Adipose tissue (tissue), 3 donors: ENCODE measurements around the gene VSX2. TPM values are rescaled to one million over a fixed set of nuclear protein-coding genes. Genes with fewer than 3 reads are reported as not detected.

ENCODE experiments used
- H3K27ac ChIP-seq: one replicate; pipeline ENCODE4 v1.5.1; 2013; ENCODE audit warnings: low read depth, low read length
- WGBS, 3 donors: extraction: QIAGEN DNeasy Blood & Tissue Kit; methylation state at CpG; one replicate each; pipeline ENCODE4 v1.1.7; 2013; 5-methylcytosine and 5-hydroxymethylcytosine counted together
- polyA plus RNA-seq, 3 donors: library from polyadenylated mRNA; stranded (reverse); fragments of 200-250 nt; gene quantifications; one replicate each; pipeline ENCODE4 v1.2.3, GENCODE V29; 2013
- donor health status: healthy with polysubstance abuse.
- donor health status: Bipolar disorder and iron deficiency.
- donor health status: healthy.

Gene VSX2
- polyA plus RNA-seq, 3 donors = not detected

DNA sequence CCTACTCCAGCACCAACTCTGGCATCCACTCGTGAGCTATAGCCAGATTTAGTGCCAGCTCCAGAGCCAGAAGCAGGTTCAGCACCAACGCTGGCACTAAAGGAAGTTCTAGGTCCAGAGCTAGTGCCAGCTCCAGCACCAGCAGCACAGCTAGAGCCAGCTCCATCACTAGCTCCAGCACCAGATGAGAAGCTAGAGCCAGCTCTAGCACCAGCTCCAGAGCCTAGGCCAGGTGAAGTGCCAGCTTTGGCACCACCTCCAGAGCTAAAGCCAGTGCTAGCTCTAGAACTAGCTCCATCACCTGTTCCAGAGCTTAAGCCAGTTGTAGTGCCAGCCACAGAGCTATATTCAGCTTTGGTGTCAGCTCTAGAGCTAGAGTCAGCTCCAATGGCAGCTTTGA lies 38.8 kb downstream of the VSX2 start:
- no peak overlapping the region for H3K27ac ChIP-seq
- 86 to 93% (median 86%) methylated on average over 2 of the region's 2 CpGs for WGBS, 3 donors

DNA sequence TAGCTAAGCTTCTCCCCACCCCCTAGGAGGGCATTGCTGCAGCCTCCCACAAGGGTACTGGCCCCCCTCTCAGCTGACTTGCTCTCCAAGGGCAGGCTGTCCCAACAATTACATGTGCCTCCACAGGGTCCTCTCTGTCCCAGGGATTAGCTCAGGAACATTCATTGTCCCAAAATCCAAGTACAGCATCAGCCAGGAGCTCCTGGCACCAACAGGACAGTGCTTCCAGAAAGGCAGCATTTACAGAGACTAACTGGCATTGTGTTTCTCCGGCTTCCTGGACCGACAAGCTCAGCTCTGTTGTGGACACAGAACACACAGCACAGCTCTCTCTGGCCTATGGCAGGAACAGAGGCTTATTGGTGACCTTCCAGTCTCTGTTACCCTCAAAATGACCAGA lies 41.8 kb downstream of the VSX2 start:
- no peak overlapping the region for H3K27ac ChIP-seq
- WGBS, 3 donors = 99 to 100% (median 100%) methylated on average over 2 of the region's 2 CpGs

DNA sequence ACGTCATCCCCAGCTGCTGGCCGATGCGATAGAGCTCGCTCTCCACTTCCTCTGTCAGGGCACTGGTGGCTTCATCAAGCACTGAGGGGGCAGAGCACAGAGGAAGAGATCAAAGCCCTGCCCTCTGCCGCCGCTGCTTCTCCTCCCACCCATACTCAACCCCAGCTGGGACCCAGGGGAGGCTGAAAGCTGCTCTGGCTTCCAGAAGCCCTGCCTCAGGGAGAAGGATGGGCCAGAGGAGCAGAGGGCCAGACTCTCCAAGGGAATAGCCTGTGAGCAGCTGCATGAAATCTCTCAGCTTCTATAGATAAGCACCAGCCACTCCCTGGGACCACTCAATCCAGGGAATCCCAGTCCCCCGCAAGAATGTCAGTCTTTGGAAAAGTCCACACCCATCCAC lies 47.5 kb downstream of the VSX2 start:
- WGBS, 3 donors = 88 to 94% (median 91%) methylated on average over 7 of the region's 7 CpGs

DNA sequence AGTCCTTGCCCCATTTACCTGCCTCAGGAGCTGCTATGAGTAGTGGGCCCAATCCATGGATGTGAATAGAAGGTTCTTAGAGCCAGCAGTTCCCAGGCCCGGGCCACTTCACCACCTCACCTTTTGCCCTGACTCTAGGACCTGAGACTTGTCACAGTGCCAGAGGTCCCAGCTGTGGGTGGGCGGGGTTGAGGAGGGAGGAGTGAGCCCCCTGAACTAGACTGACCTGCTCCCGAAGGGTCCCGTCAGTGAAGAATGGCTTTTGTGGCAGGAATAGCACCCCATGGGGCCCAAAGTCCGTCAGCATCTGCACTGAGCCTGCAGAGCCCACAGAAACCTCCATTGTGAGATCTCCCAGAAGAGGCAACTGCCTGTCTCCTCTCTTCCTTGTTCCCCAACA lies 50.6 kb downstream of the VSX2 start:
- 81 to 87% (median 82%) methylated on average over 4 to 5 of the region's 5 CpGs for WGBS, 3 donors
- no peak overlapping the region for H3K27ac ChIP-seq

More for the DNA sequence above, 47.5 kb downstream of the VSX2 start:
- H3K27ac ChIP-seq = no peak overlapping the region

DNA sequence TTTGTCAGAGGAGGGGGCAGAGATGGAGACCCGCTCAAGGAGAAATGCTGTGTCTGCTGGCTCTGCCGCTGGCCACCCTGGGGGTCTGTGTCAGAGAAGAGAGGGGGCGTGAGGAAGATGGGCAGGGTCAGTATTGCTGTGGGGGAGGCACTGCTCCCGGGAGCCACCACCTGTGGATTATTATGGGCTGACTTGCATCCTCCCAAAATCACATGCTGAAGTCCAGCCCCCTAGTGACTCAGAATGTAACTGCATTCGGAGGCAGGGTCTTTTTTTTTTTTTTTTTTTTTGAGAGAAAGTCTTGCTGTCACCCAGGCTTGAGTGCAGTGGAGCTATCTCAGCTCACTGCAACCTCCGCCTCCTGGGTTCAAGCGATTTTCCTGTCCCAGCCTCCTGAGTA lies 51.2 kb downstream of the VSX2 start:
- WGBS, 3 donors = 70 to 83% (median 74%) methylated on average over 7 of the region's 7 CpGs

DNA sequence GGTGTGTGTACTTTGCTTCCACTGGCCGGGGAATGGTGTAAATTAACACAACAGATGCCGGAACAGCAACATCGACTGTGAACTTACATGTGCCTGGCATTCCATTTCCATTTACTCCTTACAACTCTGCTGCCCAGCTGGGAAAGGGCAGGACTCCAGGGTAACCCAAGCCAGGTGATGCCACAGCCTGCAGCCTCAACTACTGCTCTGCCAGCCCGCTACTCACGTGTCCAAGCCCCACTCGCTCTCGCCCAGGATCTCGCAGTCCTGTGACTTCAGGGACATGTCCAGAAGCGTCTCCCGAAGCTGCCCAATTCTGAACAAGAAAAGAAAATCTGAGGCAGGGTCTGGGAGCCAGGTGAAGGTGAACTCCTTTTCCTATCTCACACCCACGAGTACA lies 52.8 kb downstream of the VSX2 start:
- WGBS, 3 donors = 85 to 88% (median 87%) methylated on average over 11 of the region's 11 CpGs
- H3K27ac ChIP-seq = no peak overlapping the region

More for the DNA sequence above, 51.2 kb downstream of the VSX2 start:
- H3K27ac ChIP-seq = no peak overlapping the region

DNA sequence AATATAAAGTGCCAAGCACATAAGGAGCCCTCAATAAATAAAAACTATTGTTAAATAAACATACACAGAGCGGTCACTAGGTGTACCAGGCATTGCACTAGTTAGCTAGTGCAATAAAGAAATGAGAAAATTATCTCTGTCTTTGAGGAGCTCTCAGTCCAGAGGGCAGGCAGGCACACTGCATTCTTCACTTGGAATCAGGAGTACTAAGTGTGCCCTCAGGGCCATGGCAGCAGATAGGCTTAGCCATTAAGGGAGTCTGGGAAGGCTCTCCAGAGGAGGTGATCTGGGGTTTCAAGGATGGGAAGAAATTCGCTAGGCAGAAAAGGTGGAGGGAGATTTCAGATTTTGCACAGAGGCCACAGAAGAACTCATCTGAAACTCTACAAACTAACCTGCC lies 54.4 kb downstream of the VSX2 start:
- H3K27ac ChIP-seq = no peak overlapping the region
- WGBS, 3 donors = 97 to 98% (median 98%) methylated on average over 2 of the region's 2 CpGs

DNA sequence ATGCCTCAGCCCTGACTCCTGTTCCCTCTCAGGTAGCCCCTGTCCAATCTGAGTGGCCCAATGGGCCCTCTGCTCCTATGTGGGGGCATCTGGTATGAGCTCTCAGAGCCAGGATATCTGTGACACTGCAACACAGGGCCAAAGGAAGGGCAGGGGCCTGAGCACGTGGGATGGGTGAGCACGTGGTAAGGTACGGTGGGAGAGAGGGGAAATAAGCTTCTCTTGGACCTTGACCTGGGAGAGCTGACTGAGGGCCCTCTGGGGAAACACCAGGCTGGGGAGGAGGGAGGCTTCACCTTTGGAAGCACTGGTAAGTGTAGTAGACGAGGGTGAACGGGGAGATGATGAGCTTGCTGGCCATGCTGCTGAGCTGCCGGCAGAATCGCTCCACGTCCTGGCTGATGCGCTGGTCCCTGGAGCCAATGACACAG lies 56.8 kb downstream of the VSX2 start:
- 77 to 93% (median 91%) methylated on average over 9 of the region's 9 CpGs for WGBS, 3 donors
- H3K27ac ChIP-seq = no peak overlapping the region

DNA sequence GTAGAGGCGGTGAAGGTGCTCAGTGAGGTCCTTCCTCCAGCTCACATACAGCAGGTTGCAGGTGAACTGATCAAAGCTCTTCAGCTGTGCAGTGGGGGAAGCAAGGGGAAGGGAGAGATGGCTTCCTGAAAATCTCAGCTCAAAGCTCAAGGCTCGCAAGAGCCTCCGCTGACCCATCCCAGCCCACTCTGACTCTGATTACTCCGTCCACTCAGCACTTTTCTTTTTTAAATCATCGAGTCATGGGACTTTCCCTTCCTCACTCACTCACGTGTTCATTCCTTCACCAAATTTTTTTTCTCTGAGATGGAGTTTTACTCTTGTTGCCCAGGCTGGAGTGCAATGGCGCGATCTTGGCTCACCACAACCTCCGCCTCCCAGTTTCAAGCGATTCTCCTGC lies 58.7 kb downstream of the VSX2 start:
- H3K27ac ChIP-seq = no peak overlapping the region
- 89 to 92% (median 91%) methylated on average over 10 of the region's 10 CpGs for WGBS, 3 donors

DNA sequence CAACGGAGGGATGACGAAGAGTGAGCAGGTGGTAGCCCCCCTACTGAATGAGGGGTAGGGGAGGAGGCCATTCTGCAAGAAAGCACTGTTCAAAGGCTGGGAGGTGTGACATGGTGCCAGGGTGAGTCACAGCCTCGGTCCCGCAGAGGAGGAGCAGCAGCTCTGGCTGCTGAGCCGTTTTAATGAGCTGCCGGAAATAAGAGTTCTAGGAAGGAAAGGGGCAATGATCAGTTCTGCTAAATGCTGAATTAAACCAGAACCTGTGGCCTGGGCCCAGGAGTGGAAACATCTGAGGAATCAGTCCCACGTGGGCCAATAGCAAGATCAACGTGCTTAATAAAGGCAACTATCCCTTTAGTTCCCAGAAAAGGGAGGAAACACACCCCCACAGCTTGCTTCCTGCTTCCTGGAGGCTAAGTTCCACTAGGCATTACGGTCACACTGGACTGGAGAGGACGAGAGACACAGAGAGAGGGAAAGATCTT lies 59.9 kb downstream of the VSX2 start:
- WGBS, 3 donors = 42 to 62% (median 43%) methylated on average over 10 of the region's 10 CpGs
- no peak overlapping the region for H3K27ac ChIP-seq

DNA sequence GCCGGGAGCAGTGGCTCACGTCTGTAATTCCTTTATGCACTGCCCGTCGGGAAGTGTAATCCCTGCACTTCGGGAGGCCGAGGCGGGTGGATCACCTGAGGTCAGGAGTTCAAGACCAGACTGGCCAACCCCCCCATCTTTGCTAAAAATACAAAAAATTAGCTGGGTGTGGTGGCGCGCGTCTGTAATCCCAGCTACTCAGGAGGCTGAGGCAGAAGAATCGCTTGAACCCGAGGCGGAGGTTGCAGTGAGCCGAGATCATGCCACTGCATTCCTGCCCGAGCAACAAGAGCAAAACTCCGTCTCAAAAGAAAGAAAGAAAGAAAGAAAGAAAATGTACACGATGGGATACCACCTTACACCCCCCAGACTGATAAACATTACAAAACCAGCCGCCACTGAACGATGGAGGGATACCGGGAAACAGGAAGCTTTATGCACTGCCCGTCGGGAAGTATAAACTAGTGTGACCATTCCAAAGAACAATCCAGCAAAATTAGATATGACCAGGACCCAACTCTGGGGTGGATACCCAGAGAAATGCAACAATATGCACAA lies 62.4 kb downstream of the VSX2 start:
- WGBS, 3 donors = 12 to 29% (median 24%) methylated on average over 21 to 22 of the region's 22 CpGs
- no peak overlapping the region for H3K27ac ChIP-seq

DNA sequence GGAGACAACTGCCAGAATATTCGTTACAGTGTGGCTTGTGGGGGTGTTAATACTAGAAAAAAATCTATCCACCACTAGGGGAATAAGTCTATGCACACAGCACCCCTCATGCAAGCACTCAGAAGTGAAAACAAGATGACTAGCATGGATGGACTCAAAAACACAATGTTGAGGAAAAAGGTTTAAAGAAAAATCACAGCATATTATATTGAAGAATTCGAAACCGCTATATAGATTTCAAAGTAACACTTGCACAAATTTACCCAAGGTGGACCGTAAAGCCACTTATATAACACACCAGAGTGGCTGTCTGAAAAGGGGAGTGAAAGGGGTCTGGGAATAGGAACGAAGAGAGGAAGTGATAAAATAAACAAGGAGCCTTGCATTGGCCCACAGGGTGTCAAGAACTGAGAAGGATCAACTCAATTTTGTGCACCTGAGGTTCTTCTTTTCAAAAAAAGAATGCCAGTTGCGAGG lies 62.9 kb downstream of the VSX2 start:
- H3K27ac ChIP-seq = no peak overlapping the region
- 0 to 1% (median 0%) methylated on average over 6 of the region's 6 CpGs for WGBS, 3 donors

DNA sequence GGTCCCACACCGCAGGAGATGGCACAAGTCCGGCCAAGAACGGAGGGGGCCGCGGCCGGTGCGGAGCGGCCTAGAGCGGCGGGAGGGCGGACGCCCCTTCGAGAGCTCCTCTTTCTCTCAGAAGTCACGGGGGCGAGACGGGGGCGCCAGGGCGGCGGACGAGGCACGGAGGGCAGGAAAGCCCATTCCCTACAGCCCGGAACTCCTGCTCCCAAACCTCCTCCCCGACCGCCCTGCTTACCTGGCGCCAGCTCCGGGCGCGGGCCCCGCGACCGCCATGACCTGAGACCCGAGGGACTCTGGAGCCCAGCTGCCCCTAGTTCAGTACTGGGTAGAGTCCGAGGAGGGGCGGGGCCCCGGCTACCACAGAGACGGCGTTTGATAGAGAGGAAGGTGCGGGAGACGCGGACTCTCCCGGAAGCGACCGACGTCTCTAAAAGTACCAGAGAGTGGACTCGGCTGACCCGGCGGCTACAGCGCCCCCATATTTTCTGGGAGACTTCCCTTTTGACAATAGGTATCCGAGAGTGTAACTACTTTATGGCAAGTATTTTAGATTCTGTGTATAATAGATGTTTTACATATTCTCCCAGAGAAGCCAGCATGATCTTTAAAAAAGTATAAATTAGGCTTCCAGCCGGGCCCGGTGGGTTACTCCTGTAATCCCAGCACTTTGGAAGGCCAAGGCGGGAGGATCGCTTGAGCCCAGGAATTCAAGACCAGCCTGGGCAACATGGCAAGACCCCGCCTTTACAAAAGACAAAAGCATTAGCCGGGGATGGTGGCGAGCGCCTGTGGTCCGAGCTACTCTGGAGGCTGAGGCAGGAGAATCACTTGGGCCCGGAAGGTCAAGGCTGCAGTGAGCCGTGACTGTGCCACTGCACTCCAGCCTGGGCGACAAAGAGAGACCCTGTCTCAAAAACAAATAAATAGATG lies 63.7 kb downstream of the VSX2 start, which contains the start of gene ABCD4:
TSS of gene ABCD4 (minus strand) at position 301 of the 936 bp plus-strand sequence. CDS start at position 279, 22 bp downstream.
- 11 to 13% (median 13%) methylated on average over 55 to 61 of the region's 61 CpGs for WGBS, 3 donors
- H3K27ac ChIP-seq = no peak within 1 kb of the TSS

DNA sequence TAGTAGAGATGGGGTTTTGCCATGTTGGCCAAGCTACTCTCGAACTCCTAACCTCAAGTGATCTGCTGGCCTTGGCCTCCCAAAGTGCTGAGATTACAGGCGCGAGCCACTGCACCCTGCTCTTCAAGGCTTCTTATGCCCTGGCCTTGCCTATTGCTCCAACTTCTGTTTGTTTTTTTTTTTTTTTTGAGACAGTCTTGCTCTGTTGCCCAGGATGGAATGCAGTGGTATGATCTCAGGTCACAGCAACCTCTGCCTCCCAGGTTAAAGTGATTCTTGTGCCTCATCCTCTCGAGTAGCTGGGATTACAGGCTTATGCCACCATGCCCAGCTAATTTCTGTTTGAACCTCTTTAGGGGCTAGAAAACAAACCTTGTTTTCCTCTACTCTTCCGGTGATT lies 69.4 kb downstream of the VSX2 start:
- WGBS, 3 donors = 64 to 84% (median 81%) methylated on average over 5 of the region's 5 CpGs
- no peak overlapping the region for H3K27ac ChIP-seq

DNA sequence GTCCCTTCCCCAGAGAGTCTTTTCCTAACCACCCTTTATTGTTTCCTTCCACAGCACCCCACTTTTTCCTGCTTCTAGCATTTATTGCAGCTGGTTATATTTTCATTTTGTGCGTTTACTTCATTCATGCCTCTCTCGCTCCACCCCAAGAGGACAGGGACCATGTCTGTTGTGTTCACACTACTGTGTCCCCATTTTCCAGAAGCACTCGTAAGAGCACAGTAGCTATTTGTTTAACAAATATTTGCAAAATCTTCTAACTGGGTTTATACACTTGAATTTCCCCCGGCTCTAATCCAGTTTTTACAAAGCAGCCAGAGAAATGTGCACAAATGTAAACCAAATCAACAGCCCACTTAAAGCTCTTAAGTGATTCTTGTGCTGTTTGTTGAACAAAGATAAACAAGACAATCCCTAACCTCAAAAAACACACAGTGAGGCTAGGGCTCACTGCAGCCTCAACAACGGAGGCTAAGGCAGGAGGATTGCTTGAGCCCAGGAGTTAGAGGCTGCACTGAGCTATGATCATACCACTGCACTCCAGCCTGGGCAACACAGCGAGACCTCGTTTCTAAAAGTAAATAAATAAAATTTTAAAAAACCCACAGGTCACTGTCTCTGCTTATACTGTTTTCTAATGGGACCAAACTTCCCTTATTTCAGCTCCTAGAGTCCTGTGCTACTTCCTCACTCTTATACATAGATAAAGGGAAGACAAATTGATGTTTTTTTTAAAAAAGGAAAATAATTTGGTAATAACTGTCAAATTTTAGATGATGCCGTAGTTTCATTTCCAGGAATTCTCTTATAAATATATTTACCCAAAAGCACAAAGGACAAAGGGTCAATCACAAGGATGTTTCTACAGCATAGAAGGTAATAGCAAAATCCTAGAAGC lies 70.1 kb downstream of the VSX2 start:
- no peak overlapping the region for H3K27ac ChIP-seq
- 70 to 74% (median 73%) methylated on average over 8 of the region's 8 CpGs for WGBS, 3 donors

DNA sequence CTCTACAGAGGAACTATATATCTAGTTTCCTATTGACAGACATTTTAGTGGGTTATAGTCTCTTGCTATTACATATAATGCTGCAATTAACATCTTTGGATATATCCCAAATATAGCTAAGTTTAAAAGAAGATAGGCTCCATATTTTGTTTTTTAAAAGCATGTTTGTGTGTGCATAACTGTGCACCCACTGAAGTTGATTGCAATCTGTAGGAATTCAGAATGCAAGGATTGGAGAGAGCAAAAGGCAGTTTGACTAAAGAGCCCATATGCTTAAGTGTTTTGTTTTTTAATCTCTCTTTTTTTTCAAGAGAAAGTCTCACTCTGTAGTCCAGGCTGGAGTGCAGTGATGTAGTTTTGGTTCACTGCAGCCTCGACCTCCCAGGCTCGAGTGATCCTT lies 72.9 kb downstream of the VSX2 start:
- H3K27ac ChIP-seq = no peak overlapping the region
- WGBS, 3 donors = 76 to 97% (median 88%) methylated on average over 2 of the region's 2 CpGs
